Measurements from ENCODE around the gene EXOC3L1.

Gene EXOC3L1

DNA sequence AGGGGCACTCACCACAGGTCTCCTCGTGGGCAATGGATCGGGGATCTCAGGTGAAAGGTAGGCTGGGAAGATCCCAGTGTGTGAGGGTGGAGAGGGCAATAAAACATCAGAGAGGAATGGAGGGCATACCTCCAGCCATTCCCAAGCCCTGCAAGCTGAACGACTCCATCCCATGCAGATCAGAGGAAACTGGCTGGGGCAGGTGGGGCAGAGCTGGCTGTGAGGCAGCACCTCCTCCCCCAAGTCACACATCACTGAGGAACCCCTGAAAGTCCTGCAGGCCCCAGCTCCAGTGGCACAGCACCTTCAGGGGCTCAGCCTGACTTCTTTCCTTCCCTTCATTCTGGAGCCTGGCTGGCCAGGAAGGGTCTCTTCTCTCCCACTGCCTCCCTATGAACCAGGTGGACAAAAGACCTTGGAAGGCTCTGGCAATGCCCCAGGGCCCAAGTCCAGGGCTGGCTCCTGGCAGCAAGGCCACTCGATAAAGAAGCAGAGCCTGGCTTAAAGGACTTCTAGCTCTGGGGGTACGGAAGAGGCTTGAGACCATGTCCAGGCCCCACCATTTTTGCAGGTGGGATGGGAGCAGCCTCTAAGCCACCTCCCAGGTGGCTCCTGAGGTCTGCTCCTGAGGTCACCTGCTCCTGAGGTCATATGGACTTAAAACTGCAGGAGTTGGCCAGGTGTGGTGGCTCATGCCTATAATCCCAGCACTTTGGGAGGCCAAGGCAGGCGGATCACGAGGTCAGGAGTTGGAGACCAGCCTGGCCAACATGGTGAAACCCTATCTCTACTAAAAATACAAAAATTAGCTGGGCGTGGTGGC is 23.5 kb upstream of the EXOC3L1 start:
- no peak for DNase-seq

DNA sequence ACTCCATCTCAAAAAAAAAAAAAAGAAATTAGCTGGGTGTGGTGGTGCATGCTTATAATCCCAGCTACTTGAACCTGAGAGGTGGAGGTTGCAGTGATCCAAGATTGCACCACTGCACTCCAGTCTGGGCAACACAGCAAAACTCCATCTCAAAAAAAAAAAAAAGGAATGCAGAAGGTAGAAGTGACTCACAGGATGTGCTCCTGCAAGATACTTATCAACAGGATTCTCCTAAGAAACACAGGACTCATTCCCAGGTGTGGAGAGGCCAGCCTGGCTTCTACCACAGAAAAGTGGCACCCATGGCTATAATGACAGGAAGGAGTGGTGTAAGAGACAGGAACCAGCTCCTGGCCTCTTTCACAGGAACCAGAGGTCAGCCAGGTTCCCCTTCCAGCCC is 22.8 kb upstream of the EXOC3L1 start:
- no peak for DNase-seq

DNA sequence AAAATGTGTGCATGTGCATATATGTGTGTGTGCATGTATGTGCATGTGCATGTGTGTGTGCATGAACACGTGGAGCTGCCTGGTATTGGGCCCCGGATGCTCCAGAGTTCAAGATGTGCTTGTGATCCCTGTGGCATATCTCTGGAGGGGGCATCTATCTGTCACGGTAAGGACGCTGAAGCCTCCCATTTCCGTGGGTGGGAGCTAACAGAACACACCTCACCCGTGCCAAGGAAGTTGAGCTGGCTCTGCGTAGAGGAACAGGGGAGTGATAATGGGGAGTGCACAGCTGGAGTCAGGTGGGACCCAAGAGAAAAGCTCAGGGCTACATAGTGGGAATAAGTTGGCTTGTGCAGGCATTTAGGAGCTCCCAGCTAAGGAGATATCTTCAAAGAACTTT is 21.7 kb upstream of the EXOC3L1 start:
- DNase-seq = no peak

DNA sequence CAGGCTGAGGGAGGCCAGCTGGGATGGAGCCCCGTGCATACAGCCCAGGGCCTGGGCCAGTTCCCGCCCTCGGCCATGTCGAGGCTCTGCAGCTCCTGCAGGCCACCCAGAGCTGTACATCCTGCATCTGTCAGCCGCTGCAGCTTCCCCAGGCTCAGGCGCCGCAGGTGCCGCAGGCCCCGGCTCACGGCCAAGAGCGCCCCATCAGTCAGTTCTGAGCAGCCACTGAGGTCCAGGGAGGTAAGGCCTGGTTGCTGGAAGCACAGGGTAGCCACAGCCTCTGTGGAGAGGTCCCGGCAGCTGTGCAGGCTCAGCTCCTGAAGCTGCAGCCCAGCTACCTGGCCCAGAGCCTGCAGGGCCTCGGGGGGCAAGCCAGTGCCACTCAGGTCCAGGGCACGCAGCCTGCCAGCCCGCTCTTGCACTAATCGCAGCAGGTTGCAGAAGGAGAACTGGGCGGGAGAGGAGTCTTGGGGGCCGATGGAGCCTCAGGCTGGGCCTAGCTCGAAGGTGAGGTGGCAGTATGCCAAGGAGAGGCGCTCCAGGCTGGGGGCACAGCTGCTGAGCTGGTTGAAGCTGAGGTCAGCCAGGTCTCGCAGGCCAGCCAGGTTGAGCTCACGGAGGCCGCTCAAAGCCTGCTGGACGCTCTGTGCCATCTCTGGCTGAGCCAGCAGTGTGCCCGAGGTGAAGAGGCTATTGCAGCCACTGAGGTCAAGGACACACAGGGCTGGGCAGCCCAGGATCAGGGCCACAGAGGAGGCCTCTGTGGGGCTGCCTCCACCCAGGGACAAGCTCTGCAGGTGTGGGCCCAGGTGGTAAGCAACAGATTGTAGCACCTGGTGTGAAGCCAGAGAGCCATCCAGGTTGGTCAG is 20.4 kb upstream of the EXOC3L1 start:
- no peak for DNase-seq

DNA sequence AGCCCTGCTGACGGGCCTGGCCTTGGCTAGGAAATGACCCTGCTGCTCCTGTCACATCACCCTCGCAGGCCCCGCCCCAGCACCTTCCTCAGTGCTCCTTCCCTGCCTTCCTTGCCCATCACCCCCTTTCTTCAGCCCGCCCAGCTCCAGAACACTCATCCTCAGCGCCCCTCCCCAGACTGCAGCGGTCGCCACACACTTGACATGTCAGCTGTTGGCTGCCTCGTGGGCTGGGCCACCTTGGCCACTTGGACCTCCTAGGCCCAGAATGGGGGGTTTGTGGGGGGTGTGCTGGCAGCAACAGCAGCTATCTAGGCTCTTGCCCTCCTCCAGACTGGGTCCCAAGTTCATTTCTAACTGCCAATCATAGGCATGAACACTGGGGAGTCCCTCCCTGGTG is 19.6 kb upstream of the EXOC3L1 start:
- DNase-seq = no peak

DNA sequence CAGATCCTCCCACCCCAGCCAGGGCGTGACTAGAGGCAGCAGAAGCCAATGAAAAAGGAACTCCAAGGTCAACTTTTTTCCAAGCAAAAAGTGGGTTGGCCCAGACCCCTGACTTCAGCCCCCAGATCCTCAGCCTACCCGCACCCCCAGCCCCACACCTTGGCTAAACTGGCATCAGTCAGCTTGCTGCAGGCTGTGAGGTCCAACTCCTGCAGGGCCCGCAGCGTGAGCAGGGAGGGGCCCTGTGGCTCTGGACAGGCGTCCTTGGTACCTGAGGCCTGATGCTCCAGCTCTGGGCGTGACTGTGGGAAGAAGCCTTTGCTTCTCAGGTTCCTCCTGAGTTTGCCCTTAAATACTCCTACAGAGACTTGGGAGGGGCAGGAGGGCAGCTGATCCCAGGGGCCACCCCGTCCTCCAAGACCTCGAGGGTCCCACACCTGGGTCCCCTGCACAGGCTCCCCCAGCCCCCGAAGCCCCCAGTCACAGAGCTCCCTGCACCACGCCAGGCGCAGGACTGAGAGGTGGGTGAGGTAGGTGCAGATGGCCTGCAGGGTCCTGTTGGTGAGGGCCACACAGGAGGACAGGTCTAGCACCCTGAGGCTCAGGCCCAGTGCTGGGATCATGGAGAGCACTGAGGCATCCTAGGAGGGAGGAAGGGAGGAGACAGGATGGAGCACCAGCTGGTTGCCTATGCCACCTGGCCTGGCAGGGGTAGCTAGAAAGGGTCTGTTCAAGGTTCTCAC is 18.4 kb upstream of the EXOC3L1 start:
- DNase-seq = no peak

DNA sequence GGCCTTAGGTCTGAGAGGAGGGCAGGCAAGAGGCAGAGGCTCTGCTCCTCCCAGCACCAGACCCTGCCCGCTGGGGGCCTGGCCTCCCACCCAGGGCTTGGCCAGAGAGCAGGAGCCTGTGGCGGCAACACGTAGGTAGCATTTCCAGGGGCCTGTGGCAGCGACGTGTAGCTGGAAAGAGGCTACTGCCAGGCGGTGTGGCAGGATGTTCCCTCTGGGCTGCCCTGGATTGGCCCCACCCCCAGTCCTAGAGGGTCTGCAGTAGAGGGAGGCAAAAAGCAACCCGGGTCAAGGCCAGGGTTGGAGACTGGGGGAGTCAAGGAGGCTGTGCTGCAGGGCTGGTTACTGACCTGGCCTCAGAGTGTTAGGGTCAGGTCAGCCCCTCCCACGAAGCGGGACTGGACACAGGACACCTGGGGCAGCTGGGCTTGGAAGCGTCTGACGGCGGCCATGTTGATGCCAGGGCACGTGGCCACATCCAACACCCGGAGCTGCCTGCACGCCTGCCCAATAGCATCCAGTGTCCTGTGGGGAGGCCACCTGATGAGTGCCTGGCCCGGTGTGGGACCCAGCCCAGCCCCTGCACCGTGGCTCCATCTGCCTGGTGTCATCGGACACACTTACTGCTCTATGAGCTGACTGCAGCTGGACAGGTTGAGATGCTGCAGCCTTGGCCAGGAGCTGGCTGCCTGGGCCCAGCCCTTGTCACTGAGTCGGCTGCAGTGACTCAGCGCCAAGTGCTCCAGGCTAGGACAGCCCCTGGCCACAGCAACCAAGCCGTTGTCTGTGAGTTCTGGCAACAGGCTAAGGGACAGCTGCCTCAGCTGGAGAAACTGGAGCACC is 17.5 kb upstream of the EXOC3L1 start:
- no peak for DNase-seq

DNA sequence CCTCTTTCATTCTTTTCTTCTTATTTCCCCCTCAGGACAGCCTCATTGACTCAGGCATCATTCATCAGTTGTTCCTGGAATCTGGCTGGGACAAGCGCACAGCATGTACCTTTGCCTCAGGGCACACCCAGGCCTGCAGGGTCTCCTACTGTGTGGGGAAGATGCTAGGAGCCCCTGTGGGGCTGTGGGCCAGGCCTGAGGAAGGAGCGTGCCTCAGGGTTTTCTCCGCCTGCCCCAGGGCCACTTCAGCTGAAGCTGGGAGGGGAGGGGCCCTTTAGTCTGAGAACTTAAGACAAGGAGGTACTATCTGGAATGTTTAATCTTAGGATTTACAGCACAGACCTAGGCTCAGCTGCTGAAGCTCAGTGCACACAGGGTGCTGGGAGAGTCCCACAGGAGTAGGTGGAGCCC is 16.9 kb upstream of the EXOC3L1 start:
- no peak for DNase-seq

DNA sequence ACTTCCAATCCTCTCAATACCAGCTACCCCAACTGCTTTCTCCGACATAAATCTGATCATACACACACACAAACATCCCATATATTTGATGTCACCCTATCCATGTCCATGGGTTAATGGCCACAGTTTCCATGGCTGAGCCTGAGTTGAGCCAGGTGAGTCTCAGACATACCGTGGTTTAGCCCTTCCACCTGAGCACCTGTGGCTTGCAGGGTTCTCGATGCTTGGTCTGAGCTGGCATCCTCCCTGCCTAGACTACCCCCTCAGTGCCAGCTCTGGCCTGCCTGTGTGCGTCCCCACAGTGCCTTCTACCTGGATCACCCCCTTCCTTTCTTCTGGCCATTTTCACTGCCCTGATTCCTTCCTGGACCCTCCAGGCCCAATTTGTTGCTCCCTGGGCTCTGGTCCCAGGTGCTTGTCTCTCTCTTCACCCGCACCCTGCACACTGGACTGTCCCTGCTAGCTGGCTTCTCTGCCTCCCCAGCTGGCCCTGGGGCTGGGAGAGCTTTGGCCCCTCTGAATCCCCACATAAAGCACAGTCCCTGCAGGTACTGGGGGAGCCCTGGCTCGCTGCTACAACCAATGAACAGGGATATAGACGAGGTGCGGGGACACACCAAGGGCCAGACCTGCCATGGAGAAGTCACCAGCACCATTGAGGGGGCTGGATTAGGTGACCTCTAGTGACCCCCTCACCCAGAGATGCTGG is 16.3 kb upstream of the EXOC3L1 start:
- no peak for DNase-seq

DNA sequence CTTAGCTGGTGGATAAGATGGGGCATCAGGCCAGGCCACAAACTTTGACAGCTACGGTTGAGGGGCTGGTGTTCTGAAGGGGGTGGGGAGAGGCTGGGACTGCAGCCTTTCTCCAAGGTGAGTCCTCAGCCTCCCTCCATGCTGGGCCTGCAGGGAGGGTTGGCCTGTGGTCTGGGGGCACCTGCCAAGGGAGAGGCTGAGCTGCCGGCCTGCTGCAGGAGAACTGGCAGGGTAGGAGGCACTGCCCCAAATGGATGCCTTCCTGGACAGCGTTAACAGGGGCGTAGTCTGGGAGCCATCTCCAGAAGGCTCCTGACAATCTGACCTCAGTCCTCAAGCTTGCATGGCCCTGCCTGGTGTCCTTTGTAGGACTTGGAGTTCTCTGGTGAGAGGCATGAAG is 14.1 kb upstream of the EXOC3L1 start:
- DNase-seq = no peak

DNA sequence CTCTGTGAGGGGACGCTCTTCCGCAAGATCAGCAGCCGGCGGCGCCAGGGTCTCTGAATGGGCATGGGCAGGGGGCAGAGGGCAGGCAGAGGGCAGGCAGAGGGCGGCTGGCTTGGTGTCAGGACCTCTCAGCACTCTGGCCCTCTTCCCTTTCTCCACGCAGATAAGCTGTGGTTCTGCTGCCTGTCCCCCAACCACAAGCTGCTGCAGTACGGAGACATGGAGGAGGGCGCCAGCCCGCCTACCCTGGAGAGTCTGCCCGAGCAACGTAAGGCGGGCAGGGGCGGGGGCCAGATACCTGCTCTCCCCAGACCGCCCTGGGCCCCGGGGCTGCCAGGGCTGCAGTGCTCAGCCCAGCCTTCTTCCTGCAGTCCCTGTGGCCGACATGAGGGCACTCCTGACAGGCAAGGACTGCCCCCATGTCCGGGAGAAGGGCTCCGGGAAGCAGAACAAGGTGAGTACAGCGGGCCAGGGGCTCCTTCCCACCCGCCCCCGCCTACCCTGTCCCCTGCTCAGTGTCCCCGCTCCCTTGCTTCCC is 13.1 kb upstream of the EXOC3L1 start:
- DNase-seq = no peak

DNA sequence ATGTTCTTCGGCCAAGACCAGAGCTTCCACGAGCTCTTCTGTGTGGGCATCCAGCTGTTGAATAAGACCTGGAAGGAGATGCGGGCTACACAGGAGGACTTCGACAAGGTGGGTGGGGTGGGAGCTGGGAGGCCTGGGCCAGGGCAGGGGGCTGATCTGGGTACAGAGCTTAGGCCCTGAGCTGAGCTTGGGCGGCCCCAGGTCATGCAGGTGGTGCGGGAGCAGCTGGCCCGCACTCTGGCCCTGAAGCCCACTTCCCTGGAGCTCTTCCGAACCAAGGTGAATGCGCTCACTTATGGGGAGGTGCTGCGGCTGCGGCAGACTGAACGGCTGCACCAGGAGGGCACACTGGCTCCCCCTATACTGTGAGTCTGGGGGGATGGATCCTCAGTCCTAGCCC is 12.5 kb upstream of the EXOC3L1 start:
- no peak for DNase-seq

DNA sequence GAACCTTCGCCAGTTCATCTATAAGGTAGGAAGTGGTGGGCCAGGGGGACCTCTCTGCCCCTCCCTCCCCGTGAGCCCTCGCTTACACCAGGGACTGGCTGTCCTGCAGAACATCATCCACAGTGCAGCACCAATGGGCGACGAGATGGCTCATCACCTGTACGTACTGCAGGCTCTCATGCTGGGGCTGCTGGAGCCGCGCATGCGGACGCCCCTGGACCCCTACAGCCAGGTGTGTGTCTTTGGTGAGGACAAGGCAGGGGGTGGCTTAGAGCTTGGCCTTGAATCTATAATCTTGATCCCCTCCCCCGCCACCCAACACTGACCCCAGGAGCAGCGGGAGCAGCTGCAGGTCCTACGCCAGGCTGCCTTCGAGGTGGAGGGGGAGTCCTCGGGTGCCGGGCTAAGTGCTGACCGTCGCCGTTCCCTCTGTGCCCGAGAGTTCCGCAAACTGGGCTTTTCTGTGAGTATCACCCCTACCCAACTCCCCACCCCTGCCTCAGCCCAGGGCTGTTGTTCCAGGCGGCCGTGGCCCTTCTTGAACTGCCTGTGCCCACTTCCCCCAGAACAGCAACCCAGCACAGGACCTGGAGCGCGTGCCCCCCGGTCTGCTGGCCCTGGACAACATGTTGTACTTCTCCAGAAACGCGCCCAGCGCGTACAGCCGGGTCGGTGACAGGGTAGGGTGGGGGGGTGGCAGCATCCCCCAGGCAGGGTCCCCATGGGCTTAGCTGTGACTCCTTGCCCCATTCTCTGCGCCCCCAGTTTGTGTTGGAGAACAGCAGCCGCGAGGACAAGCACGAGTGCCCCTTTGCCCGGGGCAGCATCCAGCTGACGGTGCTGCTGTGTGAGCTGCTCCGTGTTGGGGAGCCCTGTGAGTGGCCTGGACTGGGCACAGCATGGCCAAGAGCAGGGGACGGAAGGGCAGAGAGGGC is 11.7 kb upstream of the EXOC3L1 start:
- no peak for DNase-seq

DNA sequence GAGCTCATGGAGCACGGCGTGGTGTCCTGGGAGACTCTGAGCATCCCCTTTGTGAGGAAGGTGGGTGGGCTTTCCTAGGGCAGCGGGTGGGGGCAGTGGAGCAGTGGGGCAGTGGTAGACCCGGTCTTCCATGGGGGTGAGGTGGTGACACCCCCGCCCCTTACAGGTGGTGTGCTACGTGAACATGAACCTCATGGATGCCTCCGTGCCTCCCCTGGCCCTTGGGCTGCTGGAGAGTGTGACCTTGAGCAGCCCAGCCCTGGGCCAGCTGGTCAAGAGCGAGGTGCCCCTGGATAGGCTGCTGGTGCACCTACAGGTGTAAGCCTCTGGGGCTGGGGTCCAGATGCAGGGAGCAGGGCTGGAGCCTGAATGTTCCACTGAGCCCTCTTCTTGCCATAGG is 10.6 kb upstream of the EXOC3L1 start:
- DNase-seq = no peak

DNA sequence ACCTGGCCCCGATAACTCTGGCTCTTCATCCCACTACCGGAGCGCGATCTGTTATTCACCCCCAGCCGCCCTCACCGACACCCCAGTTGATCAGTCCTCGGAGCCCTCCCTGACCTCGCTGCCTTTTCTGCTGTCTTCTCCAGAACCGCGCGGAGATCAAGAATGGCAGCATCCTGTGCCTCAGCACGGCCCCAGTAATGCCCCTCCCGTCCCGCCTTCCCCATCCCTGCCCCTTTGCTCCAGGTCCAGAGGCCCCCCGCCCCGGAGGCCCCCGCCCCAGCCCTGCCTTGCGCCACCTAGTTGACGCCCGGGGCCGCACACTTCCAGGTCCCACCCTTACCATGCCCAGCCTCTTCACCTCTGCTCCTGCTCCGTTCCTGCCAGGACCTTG is 9.9 kb upstream of the EXOC3L1 start:
- no peak for DNase-seq

DNA sequence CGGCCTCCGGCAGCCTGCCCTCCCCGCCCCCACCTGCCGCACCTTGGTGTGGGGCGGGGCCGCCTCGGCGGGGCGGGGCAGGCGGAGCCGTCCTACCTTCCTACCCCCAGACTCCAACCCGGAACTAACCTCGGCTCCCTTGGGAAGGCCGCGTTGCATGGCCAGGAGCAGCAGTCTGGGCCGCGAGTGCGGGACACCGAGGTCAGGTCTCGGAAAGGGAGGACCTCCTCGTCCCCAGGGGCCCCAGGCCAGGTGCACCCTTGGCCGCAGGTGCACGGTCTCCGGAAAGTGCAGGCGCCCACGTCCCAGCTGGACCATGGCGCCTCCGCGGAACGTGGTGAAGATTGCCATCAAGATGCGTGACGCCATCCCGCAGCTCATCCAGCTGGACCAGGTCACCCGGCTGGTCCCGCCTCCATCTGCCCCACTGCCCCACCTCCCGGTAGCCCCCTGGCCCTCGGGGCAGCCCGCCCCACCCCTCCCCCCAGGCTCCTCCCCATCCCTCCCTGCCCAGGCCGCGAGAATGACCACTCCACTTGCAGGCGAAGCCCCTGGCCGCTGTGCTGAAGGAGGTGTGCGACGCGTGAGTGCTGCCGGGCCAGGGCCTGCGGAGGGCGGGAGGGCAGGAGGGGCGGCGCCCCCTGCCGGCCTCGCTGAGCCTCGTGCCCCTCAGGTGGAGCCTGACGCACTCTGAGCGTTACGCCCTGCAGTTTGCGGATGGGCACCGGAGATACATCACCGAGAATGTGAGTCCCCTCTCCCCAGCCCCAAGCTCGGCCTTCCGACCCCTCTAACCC is 9.3 kb upstream of the EXOC3L1 start, which contains the start of gene ELMO3:
ELMO3 (plus strand) TSS at position 121 of the 797 bp plus-strand sequence; CDS start at position 317, 196 bp downstream.
- no peak for DNase-seq

DNA sequence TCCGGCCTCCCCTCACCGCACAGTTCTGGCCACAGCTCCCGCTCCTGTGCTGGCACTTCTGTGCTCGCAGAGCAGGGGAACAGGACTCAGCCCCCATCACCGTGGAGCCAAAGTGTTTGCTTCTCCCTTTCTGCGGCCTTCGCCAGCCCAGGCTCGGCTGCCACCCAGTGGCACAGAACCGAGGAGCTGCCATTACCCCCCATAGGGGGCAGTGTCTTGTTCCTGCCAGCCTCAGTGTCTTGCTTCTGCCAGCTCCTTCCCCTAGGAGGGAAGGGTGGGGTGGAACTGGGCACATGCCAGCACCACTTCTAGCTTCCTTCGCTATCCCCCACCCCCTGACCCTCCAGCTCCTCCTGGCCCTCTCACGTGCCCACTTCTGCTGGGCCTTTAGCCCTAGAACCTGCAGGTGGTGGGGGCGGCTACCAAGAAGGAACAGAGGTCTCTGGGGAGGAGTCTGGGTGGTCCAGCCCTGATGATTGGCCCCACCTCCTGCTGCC is 8.3 kb upstream of the EXOC3L1 start:
- DNase-seq = peak; percentile 18 to 28

DNA sequence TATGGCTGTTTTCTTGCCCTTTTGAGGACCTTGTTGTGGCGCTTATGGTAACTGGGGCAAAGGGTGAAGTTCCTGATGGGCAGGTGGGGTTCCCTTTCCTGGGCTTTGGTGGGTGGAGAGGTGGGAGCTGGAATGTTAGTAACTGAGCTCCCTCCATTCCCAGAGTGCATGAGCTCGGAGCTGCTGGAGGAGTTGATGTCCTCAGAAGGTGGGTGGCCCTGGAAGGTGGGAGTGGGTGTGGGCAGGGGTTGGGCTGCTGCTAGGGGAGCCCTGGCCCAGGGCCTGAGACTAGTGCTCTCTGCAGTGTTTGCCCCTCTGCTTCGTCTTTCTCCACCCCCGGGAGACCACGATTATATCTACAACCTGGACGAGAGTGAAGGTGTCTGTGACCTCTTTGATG is 7.8 kb upstream of the EXOC3L1 start:
- no peak for DNase-seq

DNA sequence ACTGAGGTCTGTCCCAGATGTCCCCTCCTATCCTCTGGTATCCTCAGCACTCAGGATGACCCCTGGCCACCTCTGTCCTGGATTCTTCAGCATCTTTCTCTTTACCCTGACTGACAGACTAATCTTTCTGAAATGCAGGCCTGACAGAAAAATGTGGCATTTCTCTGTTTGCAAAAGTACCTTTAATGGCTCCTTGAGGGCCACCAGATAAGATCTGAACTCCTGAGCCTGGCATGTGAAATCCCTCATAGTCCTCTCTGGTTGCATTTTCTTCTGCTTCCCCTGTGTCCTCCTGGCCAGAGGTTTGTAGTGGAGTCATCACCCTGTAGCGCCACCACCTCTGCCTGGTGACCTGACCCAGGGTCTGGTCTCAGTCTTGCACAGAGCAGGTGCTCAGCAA is 6.9 kb upstream of the EXOC3L1 start:
- DNase-seq = no peak

All from CD4-positive, alpha-beta T cell treated with Interferon alpha-2 for 1 hour (primary cell).